ENCODE results near the gene CLDN7. TPM values are rescaled to one million over a fixed set of nuclear protein-coding genes. Genes with fewer than 3 reads are reported as not detected.

The CLDN7 gene
- total RNA-seq, 4 donors from 2014 or later = 1.4 to 16.9 (median 4.7) TPM; not detected in 1

DNA sequence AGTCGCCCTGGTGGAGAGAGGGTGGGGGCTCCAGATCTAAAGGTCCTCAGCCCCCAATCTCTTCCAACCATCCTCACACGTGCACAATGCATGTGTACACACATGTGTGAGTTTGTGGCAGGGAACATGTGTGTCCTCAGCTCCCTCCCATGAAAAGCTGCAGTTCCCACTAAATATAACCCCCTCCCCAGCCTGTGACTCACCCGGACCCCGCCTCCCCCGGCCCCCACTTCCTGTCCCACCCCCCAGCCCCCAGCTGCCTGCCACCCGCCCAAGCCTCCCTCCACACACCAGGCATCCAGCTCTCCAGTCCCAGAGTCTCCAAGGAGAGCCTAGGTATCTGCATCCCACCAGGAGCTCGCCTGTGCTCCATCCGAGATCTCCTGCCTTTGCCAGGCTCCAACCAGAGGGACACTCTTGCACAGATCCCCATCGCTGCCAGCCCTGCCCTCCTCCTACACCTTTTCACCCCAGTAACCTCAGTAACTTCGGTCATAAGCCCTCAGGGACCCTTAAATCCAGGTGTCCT, 46.6 kb downstream of the CLDN7 start:
- H3K4me3 ChIP-seq = peak overlapping the region in 1 of 2 donors; percentile 62
- H3K4me1 ChIP-seq = peaks cover 6 to 81% (median 38%) of the 10 kb centered on the region in 3 donors
- no peaks in the 10 kb centered on the region for H3K9me3 ChIP-seq
- no peak for ATAC-seq
- no peaks in the 10 kb centered on the region for H3K27me3 ChIP-seq
- no peaks in the 10 kb centered on the region for H3K36me3 ChIP-seq
- WGBS, 2 donors (ENCODE audit: low coverage in 1 of 2) = 4 to 20% methylated on average over 2 to 5 of the region's 10 CpGs
- peak overlapping the region; percentile 26 to 98 (median 92) for H3K27ac ChIP-seq
- TF ChIP-seq POLR2AphosphoS5 (IDR thresholded peaks at IDR 0.05) (no peak), EP300 (IDR thresholded peaks at IDR 0.05) (no peak), POLR2A (IDR thresholded peaks at IDR 0.05) (no peak)
- TF ChIP-seq, protein P1, sequence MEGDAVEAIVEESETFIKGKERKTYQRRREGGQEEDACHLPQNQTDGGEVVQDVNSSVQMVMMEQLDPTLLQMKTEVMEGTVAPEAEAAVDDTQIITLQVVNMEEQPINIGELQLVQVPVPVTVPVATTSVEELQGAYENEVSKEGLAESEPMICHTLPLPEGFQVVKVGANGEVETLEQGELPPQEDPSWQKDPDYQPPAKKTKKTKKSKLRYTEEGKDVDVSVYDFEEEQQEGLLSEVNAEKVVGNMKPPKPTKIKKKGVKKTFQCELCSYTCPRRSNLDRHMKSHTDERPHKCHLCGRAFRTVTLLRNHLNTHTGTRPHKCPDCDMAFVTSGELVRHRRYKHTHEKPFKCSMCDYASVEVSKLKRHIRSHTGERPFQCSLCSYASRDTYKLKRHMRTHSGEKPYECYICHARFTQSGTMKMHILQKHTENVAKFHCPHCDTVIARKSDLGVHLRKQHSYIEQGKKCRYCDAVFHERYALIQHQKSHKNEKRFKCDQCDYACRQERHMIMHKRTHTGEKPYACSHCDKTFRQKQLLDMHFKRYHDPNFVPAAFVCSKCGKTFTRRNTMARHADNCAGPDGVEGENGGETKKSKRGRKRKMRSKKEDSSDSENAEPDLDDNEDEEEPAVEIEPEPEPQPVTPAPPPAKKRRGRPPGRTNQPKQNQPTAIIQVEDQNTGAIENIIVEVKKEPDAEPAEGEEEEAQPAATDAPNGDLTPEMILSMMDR (IDR thresholded peaks at IDR 0.05) = no peak

DNA sequence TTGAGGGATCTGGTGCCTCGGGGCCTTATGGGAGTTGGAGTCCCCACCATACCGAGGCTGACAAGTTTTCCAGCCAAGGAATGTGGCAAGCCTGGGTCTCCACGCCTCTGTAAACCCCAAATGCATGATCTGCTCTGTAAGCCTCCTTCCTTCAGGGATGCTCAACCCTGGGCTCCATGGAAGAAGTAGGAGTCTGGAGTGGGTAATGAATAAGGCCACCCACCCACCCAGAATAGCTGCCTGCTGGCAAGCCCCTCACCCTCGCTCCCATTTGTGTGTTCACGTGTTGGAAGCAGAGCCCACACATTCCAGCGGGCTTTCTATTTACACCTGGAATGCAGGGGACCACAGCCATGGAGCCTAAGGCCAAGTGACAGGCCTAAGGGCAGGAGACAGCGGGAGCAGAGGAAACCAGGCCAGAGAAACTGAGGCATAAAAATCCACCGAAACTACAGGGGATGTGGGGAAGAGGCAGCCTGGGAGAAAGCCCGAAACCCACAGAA, 47.1 kb downstream of the CLDN7 start:
- H3K27ac ChIP-seq = peak overlapping the region; percentile 26 to 98 (median 92)
- H3K4me1 ChIP-seq = peaks cover 4 to 76% (median 36%) of the 10 kb centered on the region in 3 donors
- H3K36me3 ChIP-seq = no peaks in the 10 kb centered on the region
- H3K9me3 ChIP-seq = no peaks in the 10 kb centered on the region
- ATAC-seq = no peak
- TF ChIP-seq POLR2AphosphoS5 (IDR thresholded peaks at IDR 0.05) (peak; percentile 40), EP300 (IDR thresholded peaks at IDR 0.05) (no peak), POLR2A (IDR thresholded peaks at IDR 0.05) (no peak)
- TF ChIP-seq, protein P1 (IDR thresholded peaks at IDR 0.05) = no peak
- peak overlapping the region in 1 of 2 donors; percentile 62 for H3K4me3 ChIP-seq
- no peaks in the 10 kb centered on the region for H3K27me3 ChIP-seq
- WGBS, 2 donors (ENCODE audit: low coverage in 1 of 2) = 21 to 80% methylated on average over 1 to 2 of the region's 9 CpGs

DNA sequence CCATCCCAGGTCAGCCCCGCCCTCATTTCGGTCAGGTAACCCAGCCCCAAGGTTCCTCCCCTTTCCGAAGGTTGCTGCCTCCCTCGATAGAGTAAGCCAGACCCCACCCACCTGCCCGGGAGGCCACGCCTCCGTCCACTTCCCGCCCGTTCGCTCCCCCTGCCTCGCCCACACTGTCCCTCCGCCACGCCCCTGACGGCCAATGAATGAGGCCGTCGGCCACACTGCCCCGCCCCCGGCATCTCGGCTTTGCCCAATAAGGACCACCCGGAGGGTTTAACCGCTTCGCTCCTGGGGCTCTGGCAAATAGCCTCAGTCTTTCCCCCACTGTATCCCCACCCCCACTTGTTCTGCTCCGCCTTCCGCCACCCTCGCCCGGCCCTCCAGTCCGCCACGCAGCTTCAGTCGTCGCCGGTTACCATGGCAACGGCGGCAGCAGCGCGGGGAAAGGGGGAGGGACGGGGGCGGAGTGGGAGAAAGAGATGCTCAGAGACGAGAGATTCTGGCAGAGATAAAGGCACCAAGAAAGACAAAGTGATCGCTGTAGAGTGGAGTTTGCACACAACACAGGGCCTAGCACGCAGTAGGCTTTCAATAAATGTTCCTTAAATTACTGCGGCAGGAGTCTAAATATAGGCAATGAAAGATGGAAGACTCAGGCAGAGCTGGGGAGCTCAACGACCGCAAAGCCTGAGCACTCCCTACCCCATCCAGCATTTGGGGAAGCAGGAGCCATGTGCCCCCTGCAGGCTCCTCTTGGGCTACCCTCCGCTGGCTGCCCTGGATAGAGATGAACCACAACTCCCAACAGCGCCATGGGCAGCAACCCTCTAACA, 47.8 kb downstream of the CLDN7 start:
- 1 to 2% methylated on average over 11 to 21 of the region's 45 CpGs for WGBS, 2 donors (ENCODE audit: low coverage in 1 of 2)
- Histone ChIP-seq H3K27me3 (no peaks in the 10 kb centered on the region), H3K4me3 (peak overlapping the region; percentile 39 to 62), H3K9me3 (no peaks in the 10 kb centered on the region), H3K36me3 (no peaks in the 10 kb centered on the region), H3K27ac (peak overlapping the region; percentile 21 to 98 (median 92)), H3K4me1 (peaks cover 4 to 74% (median 36%) of the 10 kb centered on the region in 3 donors)
- peak; percentile 90 for ATAC-seq
- TF ChIP-seq POLR2AphosphoS5 (IDR thresholded peaks at IDR 0.05) = peak; percentile 43
- TF ChIP-seq POLR2A (IDR thresholded peaks at IDR 0.05) = no peak
- TF ChIP-seq, protein P1 (IDR thresholded peaks at IDR 0.05) = peak in 3 of 4 experiments; percentile 49 to 53 (median 49)
- TF ChIP-seq EP300 (IDR thresholded peaks at IDR 0.05) = no peak

DNA sequence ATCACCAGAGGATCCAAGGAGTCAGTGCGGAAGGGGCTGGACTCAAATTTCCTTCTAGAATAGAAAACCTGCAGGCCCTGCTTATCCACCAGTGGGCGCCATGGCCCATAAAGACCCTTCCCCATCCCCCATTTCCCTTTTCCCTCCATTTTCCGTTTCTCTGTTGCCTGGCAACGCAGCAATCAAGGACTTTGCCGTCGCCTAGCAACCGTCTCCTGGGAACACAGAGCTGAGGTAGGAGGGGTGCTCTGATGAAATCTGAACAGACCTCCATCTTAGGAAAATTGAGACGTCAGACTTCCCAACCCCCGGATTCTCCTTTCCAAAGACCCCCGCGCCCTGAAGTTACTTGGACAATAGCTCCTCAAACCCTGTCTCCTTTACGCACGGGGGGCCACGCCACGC, 48.4 kb downstream of the CLDN7 start:
- WGBS, 2 donors (ENCODE audit: low coverage in 1 of 2) = 0 to 4% methylated on average over 11 to 13 of the region's 15 CpGs
- Histone ChIP-seq H3K36me3 (no peaks in the 10 kb centered on the region), H3K27me3 (no peaks in the 10 kb centered on the region), H3K4me1 (peaks cover 4 to 68% (median 36%) of the 10 kb centered on the region in 3 donors), H3K4me3 (peak overlapping the region; percentile 39 to 62), H3K9me3 (no peaks in the 10 kb centered on the region), H3K27ac (peak overlapping the region in 3 of 4 donors; percentile 88 to 98 (median 97))
- peak; percentile 24 for ATAC-seq
- no peak for TF ChIP-seq EP300 (IDR thresholded peaks at IDR 0.05)
- no peak for TF ChIP-seq POLR2A (IDR thresholded peaks at IDR 0.05)
- TF ChIP-seq, protein P1 (IDR thresholded peaks at IDR 0.05) = peak in 2 of 4 experiments; percentile 32 to 37

All from gastroesophageal sphincter (tissue), 4 donors.